HEK293 (cell line): ENCODE results near the gene KIF17.

ENCODE experiments used
- CTCF ChIA-PET: fragments of 350-600 bp; formaldehyde crosslinking; extraction: SDS; loops from one replicate; lab custom pipeline; 2021; ENCODE audit warnings: antibody characterized with exemption; lab: Yijun Ruan, JAX
- POLR2A ChIA-PET: fragments of 300-600 bp; formaldehyde crosslinking; extraction: SDS; loops from one replicate; lab custom pipeline; 2020; ENCODE audit warnings: antibody characterized with exemption, inconsistent platforms; lab: Yijun Ruan, JAX
- H3K27ac ChIP-seq: fragments of 200-500 bp; sonication (Bioruptor generic); 2 replicates; pipeline ENCODE4 v1.5.1; 2014; ENCODE audit warnings: low read depth, low read length, control low read depth, inconsistent platforms; ENCODE audit errors: extremely low read depth
- H3K36me3 ChIP-seq, 2 experiments: fragments of 200-500 bp in 1 of 2; sonication (Bioruptor generic) in 1 of 2; 1 replicate in 1 of 2; 2 replicates in 1 of 2; pipeline ENCODE4 v1.5.1; 2014 to 2017; ENCODE audit warnings: inconsistent platforms in 2 of 2, low read length in 2 of 2; ENCODE audit not compliant: control insufficient read depth in 2 of 2, insufficient read depth in 1 of 2
- H3K4me1 ChIP-seq: fragments of 200-500 bp; sonication (Bioruptor generic); 2 replicates; pipeline ENCODE4 v1.5.1; 2014; ENCODE audit warnings: mild to moderate bottlenecking, low read length, inconsistent platforms; ENCODE audit not compliant: control insufficient read depth, insufficient read depth
- H3K4me3 ChIP-seq: 2 replicates; pipeline ENCODE4 v1.5.1; 2011; ENCODE audit warnings: low read depth, mild to moderate bottlenecking, control low read depth, low read length, moderate library complexity
- H3K9me3 ChIP-seq: fragments of 200-500 bp; sonication (Bioruptor generic); 2 replicates; pipeline ENCODE4 v1.5.1; 2014; ENCODE audit warnings: low read depth, low read length, inconsistent platforms; ENCODE audit not compliant: control insufficient read depth, insufficient read depth
- EGR2 ChIP-seq: fragments of 450-650 bp; formaldehyde crosslinking; IDR thresholded peaks from 2 replicates; pipeline ENCODE4 v1.5.1; 2016; ENCODE audit warnings: low read depth, missing biosample characterization, missing genetic modification characterization
- ELK4 ChIP-seq: IDR thresholded peaks from 2 replicates; pipeline ENCODE4 v1.6.1; 2011; ENCODE audit warnings: mild to moderate bottlenecking, low read depth, low read length, borderline replicate concordance
- GFI1B ChIP-seq: fragments of 450-650 bp; formaldehyde crosslinking; IDR thresholded peaks from 2 replicates; pipeline ENCODE4 v1.5.1; 2016; ENCODE audit warnings: missing biosample characterization, missing genetic modification characterization
- HOXC10 ChIP-seq: sonication (generic); formaldehyde crosslinking; IDR thresholded peaks from 2 replicates; pipeline ENCODE4 v1.8.1; 2023; ENCODE audit warnings: mild to moderate bottlenecking, missing genetic modification reagents
- KLF7 ChIP-seq: fragments of 450-650 bp; formaldehyde crosslinking; IDR thresholded peaks from 2 replicates; pipeline ENCODE4 v1.5.1; 2016; ENCODE audit warnings: missing biosample characterization, missing genetic modification characterization, borderline replicate concordance
- SALL2 ChIP-seq: fragments of 450-650 bp; formaldehyde crosslinking; IDR thresholded peaks from 2 replicates; pipeline ENCODE4 v1.5.0; 2017; ENCODE audit warnings: missing biosample characterization, mild to moderate bottlenecking, missing genetic modification characterization, borderline replicate concordance
- TRIM28 ChIP-seq: IDR thresholded peaks from 2 replicates; pipeline ENCODE4 v1.6.1; 2011; ENCODE audit warnings: low read length, control low read depth, borderline replicate concordance
- ZBTB17 ChIP-seq: fragments of 450-650 bp; formaldehyde crosslinking; IDR thresholded peaks from 2 replicates; pipeline ENCODE4 v1.5.1; 2016; ENCODE audit warnings: missing biosample characterization, missing genetic modification characterization
- ZBTB7A ChIP-seq: fragments of 450-650 bp; formaldehyde crosslinking; IDR thresholded peaks from 2 replicates; pipeline ENCODE4 v1.5.1; 2016; ENCODE audit warnings: low read depth, missing biosample characterization, missing genetic modification characterization
- ZFHX2 ChIP-seq: fragments of 450-650 bp; formaldehyde crosslinking; conservative IDR thresholded peaks from 2 replicates; pipeline ENCODE4 v1.5.1; 2016; ENCODE audit warnings: missing biosample characterization, missing genetic modification characterization
- ZFP41 ChIP-seq: fragments of 450-650 bp; formaldehyde crosslinking; IDR thresholded peaks from 2 replicates; pipeline ENCODE4 v1.5.1; 2016; ENCODE audit warnings: missing biosample characterization, missing genetic modification characterization, borderline replicate concordance
- ZNF121 ChIP-seq: fragments of 450-650 bp; formaldehyde crosslinking; IDR thresholded peaks from 2 replicates; pipeline ENCODE4 v1.5.1; 2016; ENCODE audit warnings: missing biosample characterization, missing genetic modification characterization
- ZNF140 ChIP-seq: fragments of 450-650 bp; formaldehyde crosslinking; IDR thresholded peaks from 2 replicates; pipeline ENCODE4 v1.5.1; 2016; ENCODE audit warnings: missing biosample characterization, missing genetic modification characterization
- ZNF175 ChIP-seq: fragments of 450-650 bp; formaldehyde crosslinking; IDR thresholded peaks from 2 replicates; pipeline ENCODE4 v1.5.1; 2016; ENCODE audit warnings: missing biosample characterization, missing genetic modification characterization
- ZNF24 ChIP-seq: fragments of 450-650 bp; formaldehyde crosslinking; IDR thresholded peaks from 2 replicates; pipeline ENCODE4 v1.5.1; 2016; ENCODE audit warnings: missing biosample characterization, missing genetic modification characterization
- ZNF248 ChIP-seq: fragments of 450-650 bp; formaldehyde crosslinking; IDR thresholded peaks from 2 replicates; pipeline ENCODE4 v1.5.1; 2017; ENCODE audit warnings: missing biosample characterization, missing genetic modification characterization
- ZNF366 ChIP-seq: fragments of 450-650 bp; formaldehyde crosslinking; conservative IDR thresholded peaks from 2 replicates; pipeline ENCODE4 v1.5.1; 2016; ENCODE audit warnings: missing biosample characterization, missing genetic modification characterization
- ZNF518A ChIP-seq: fragments of 450-650 bp; formaldehyde crosslinking; conservative IDR thresholded peaks from 2 replicates; pipeline ENCODE4 v1.5.1; 2016; ENCODE audit warnings: low read depth, missing biosample characterization, missing genetic modification characterization
- ZNF529 ChIP-seq: fragments of 450-650 bp; formaldehyde crosslinking; IDR thresholded peaks from 2 replicates; pipeline ENCODE4 v1.5.1; 2017; ENCODE audit warnings: missing genetic modification characterization, missing biosample characterization; ENCODE audit not compliant: insufficient replicate concordance
- ZNF654 ChIP-seq: fragments of 450-650 bp; formaldehyde crosslinking; IDR thresholded peaks from 2 replicates; pipeline ENCODE4 v1.5.1; 2016; ENCODE audit warnings: low read depth, missing biosample characterization, missing genetic modification characterization
- ZNF658 ChIP-seq: fragments of 450-650 bp; formaldehyde crosslinking; IDR thresholded peaks from 2 replicates; pipeline ENCODE4; 2016; ENCODE audit warnings: missing biosample characterization, missing genetic modification characterization
- TF ChIP-seq, protein P1 (sequence below): fragments of 450-650 bp; formaldehyde crosslinking; IDR thresholded peaks from 2 replicates; pipeline ENCODE4 v1.5.1; 2016; ENCODE audit warnings: missing biosample characterization, missing genetic modification characterization
- TF ChIP-seq, protein P2 (sequence below): fragments of 450-650 bp; formaldehyde crosslinking; IDR thresholded peaks from 2 replicates; pipeline ENCODE4 v1.5.1; 2016; ENCODE audit warnings: missing biosample characterization, missing genetic modification characterization
- TF ChIP-seq, protein P3 (sequence below): fragments of 450-650 bp; formaldehyde crosslinking; IDR thresholded peaks from 2 replicates; pipeline ENCODE4 v1.5.0; 2017; ENCODE audit warnings: missing biosample characterization, missing genetic modification characterization, borderline replicate concordance
- TF ChIP-seq, protein P4 (sequence below): fragments of 450-650 bp; formaldehyde crosslinking; IDR thresholded peaks from 2 replicates; pipeline ENCODE4 v1.5.1; 2016; ENCODE audit warnings: missing biosample characterization, missing genetic modification characterization

KIF17 gene

GRCh38 chr1:20703124-20703756, 14.6 kb downstream of the KIF17 start:
- ChIA-PET POLR2A (no interaction called here), CTCF (interaction anchor here (0.7 to 1.1 kb wide), 2 partner anchors 52 to 83 kb away, joined by 3 read pairs; no protein-coding TSS in a partner anchor)
- Histone ChIP-seq H3K36me3 (peaks cover 0 to 9% of the 10 kb centered on the region in 2 experiments; a peak in 1 of 3 replicates), H3K4me1 (no peaks in the 10 kb centered on the region), H3K4me3 (no peak overlapping the region), H3K9me3 (no peaks in the 10 kb centered on the region), H3K27ac (no peak overlapping the region)
- peak; percentile 100 for TF ChIP-seq ZNF366 (tag by site-specific recombination)
- no peak for TF ChIP-seq ZNF658 (tag by site-specific recombination)
- TF ChIP-seq HOXC10 (CRISPR knock-in tag), result no peak
- no peak for TF ChIP-seq ZNF529 (tag by site-specific recombination)
- TF ChIP-seq EGR2 (tag by site-specific recombination), result peak; percentile 99
- TF ChIP-seq, protein P1, sequence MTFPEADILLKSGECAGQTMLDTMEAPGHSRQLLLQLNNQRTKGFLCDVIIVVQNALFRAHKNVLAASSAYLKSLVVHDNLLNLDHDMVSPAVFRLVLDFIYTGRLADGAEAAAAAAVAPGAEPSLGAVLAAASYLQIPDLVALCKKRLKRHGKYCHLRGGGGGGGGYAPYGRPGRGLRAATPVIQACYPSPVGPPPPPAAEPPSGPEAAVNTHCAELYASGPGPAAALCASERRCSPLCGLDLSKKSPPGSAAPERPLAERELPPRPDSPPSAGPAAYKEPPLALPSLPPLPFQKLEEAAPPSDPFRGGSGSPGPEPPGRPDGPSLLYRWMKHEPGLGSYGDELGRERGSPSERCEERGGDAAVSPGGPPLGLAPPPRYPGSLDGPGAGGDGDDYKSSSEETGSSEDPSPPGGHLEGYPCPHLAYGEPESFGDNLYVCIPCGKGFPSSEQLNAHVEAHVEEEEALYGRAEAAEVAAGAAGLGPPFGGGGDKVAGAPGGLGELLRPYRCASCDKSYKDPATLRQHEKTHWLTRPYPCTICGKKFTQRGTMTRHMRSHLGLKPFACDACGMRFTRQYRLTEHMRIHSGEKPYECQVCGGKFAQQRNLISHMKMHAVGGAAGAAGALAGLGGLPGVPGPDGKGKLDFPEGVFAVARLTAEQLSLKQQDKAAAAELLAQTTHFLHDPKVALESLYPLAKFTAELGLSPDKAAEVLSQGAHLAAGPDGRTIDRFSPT, result no peak
- TF ChIP-seq TRIM28, result no peak
- TF ChIP-seq ZNF248, result no peak
- TF ChIP-seq, protein P2, sequence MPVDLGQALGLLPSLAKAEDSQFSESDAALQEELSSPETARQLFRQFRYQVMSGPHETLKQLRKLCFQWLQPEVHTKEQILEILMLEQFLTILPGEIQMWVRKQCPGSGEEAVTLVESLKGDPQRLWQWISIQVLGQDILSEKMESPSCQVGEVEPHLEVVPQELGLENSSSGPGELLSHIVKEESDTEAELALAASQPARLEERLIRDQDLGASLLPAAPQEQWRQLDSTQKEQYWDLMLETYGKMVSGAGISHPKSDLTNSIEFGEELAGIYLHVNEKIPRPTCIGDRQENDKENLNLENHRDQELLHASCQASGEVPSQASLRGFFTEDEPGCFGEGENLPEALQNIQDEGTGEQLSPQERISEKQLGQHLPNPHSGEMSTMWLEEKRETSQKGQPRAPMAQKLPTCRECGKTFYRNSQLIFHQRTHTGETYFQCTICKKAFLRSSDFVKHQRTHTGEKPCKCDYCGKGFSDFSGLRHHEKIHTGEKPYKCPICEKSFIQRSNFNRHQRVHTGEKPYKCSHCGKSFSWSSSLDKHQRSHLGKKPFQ (tag by site-specific recombination), result no peak
- TF ChIP-seq, protein P3, sequence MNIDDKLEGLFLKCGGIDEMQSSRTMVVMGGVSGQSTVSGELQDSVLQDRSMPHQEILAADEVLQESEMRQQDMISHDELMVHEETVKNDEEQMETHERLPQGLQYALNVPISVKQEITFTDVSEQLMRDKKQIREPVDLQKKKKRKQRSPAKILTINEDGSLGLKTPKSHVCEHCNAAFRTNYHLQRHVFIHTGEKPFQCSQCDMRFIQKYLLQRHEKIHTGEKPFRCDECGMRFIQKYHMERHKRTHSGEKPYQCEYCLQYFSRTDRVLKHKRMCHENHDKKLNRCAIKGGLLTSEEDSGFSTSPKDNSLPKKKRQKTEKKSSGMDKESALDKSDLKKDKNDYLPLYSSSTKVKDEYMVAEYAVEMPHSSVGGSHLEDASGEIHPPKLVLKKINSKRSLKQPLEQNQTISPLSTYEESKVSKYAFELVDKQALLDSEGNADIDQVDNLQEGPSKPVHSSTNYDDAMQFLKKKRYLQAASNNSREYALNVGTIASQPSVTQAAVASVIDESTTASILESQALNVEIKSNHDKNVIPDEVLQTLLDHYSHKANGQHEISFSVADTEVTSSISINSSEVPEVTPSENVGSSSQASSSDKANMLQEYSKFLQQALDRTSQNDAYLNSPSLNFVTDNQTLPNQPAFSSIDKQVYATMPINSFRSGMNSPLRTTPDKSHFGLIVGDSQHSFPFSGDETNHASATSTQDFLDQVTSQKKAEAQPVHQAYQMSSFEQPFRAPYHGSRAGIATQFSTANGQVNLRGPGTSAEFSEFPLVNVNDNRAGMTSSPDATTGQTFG (tag by site-specific recombination), result 0 out of 2 replicates have a peak, but pooled peaks have one; percentile 44
- TF ChIP-seq, protein P4, sequence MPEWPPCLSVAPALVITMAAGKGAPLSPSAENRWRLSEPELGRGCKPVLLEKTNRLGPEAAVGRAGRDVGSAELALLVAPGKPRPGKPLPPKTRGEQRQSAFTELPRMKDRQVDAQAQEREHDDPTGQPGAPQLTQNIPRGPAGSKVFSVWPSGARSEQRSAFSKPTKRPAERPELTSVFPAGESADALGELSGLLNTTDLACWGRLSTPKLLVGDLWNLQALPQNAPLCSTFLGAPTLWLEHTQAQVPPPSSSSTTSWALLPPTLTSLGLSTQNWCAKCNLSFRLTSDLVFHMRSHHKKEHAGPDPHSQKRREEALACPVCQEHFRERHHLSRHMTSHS (tag by site-specific recombination), result no peak
- TF ChIP-seq ZFP41, result no peak
- TF ChIP-seq ZBTB7A (tag by site-specific recombination), result no peak
- TF ChIP-seq ZNF140, result no peak
- TF ChIP-seq ZNF654 (tag by site-specific recombination), result no peak
- TF ChIP-seq ZNF518A (tag by site-specific recombination), result no peak
- TF ChIP-seq ELK4, result no peak
- TF ChIP-seq ZNF24, result no peak
- TF ChIP-seq ZFHX2 (tag by site-specific recombination), result peak; percentile 93
- TF ChIP-seq ZNF175 (tag by site-specific recombination), result no peak
- no peak for TF ChIP-seq SALL2 (tag by site-specific recombination)
- no peak for TF ChIP-seq ZNF121 (tag by site-specific recombination)
- TF ChIP-seq ZBTB17 (tag by site-specific recombination), result peak; percentile 98
- TF ChIP-seq GFI1B, result no peak
- no peak for TF ChIP-seq KLF7 (tag by site-specific recombination)
